Measurements from ENCODE around the gene RAB33B.
"Not testable (repeated sequence)": the region's sequence is repeated elsewhere in the genome, so short reads cannot be mapped to it uniquely, and the experiment has no call there.

RAB33B gene

DNA sequence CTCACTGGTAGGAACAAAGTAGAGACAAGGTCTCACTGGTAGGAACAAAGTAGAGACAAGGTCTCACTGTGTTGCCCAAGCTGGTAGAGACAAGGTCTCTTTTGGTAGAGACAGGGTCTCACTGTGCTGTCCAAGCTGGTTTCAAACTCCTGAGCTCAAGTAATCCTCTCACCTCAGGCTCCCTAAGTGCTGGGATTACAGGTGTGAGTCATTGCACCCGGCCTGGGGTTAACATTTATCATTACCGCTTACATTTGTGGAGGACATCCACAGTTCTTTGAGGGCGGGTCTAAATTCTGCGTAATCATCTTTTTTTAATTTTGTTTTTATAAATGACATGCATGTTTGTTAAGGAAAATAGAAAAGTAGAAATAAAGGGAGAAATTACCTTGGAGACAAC lies 12.0 kb downstream of the RAB33B start:
- DNase-seq: no peak

- DNase-seq: not testable (repeated sequence)
These were observed 14.8 kb downstream of the RAB33B start for GRCh38 chr4:139468756-139469155.

DNA sequence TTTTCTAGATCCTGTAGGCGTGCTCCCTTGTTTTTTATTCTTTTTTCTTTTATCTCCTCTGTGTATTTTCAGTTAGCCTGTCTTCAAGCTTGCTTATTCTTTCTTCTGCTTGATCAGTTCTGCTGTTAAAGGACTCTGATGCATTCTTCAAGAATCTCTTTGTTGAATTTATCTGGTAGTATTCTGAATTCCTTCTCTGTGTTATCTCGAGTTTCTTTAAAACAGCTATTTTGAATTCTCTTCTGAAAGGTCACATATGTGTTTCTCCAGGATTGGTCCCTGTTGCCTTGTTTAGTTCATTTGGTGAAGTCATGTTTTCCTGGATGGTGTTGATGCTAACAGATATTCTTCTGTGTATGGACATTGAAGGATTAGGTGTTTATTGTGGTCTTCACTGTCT lies 15.3 kb downstream of the RAB33B start:
- DNase-seq: no peak

DNA sequence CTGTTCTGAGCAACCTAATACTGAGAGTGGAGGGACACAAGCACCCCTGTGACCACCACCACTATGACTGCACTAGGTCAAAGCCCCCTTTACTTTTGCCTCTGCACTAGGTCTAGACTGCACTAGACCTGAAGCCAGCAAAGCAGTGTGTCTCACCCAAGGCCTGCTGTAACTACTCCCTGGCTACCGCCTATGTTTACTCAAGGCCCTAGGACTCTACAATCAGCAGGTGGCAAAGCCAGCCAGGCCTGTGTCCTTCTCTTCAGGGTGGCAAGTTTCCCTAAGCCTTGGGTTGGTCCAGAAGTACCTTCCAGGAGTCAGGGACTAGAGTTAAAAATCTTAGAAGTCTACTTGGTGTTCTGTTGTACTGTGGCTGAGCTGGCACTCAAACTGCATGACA lies 15.9 kb downstream of the RAB33B start:
- no peak for DNase-seq

DNA sequence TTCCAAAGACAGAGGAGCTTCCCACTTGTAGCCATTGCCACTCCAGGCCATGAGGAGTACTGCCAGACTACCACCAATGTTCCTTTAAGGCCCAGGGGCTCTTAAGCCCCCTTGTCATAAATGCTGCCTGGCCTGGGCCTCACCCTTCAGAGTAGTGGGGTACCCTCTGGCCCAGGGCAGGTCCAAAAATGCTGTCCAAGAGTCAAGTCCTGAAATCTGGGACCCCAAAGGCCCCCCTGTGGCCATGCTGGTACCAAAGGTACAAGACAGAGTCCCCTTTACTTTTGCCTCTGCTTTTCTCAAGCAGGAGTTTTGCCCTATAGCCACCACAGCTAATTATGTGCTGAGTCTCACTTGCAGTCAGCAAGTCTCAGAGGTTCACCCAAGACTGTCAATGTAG lies 16.4 kb downstream of the RAB33B start:
- no peak for DNase-seq

- no peak for DNase-seq
These were observed 17.2 kb downstream of the RAB33B start for GRCh38 chr4:139470997-139471665.

DNA sequence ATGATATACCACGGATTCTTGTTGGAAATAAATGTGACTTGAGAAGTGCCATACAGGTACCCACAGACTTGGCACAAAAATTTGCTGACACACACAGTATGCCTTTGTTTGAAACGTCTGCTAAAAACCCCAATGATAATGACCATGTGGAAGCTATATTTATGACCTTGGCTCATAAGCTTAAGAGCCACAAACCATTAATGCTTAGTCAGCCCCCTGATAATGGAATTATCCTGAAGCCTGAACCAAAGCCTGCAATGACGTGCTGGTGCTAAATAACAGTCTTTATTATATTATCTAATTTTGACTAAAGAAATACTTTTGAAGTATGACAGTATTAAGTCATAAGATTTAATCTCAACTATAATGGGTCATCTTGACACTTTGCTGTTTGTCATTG lies 18.9 kb downstream of the RAB33B start:
- no peak for DNase-seq

DNA sequence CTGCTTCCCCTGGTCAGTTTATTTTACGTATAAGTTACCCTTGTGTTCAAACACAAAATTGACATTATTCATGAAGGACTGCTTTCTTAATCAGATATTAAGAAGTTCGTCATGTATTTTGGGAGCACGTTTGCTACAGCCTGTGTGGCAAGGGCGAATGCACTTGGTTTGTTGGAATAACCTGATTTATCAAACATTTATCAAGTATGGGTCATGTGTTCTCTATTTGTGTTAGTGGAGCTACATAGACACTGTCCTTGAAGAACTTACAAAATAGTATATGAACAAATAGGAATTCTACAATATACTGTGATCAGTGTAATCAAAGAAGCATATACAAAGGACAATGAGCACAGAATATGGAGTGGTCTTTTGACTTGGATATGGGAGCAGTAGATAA lies 22.4 kb downstream of the RAB33B start:
- no peak for DNase-seq

DNA sequence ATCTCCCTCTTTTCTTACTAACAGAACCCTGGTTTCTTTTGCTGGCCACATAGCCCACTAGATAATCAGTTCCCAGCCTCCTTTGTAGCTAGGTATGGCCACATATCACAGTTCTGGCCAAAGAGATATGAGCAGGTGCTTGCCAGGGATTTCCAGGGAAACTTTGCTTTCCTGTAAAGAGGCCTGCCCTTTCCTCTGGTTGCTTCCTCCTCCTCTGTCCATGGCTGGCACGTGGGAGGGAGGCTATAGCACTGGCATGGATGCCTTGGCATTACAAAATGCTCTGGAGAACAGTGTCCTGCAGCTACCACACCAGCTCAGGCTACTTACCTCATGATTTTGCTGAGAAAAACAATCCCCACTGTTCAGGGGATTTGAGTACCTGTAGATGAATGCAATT lies 27.5 kb downstream of the RAB33B start:
- no peak for DNase-seq

DNA sequence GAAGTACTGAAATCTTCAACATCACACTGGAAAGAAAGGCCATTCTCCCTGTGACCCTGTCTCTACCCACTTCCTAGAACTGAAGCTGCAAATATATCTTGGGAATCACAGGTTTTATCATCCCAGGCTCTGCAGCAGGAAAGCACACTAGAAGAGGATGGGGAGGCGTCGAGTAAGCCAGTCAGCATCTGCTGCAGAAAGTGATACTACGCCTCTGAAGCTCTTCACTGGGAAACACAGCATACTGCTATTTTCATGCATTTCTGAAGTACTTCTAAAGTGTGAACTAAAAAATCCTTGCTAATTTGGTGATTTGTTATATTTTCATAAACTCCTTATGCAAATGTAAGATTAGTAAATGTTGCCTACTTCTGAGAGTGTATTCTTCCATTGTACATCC lies 29.1 kb downstream of the RAB33B start:
- DNase-seq: no peak

DNA sequence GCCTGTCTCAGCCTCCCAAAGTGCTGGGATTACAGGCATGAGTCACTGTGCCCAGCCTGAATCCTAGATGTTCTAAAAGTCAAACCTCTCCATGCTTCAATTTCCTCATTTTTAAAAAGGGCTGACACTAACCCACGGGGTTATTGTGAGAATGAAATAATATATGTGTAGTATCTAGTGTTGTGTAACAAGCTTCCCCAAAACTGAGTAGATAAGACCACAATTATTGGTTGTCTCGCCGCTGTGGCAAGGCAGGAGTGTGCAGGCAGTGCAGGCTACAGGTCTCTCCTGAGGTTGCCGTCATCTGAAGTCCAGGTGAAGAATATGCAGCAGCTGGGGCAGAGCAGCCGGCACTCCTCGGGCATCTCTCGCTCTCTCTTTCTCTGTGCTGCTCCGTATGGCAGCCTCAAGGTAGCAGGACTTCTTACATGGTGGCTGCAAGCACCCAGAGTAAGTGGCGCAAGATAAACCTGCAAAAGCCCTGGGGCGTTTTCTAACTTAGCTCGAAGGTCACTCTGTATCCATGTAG lies 30.9 kb downstream of the RAB33B start:
- DNase-seq: no peak

GRCh38 chr4:139488442-139488841 lies 34.5 kb downstream of the RAB33B start:
- no peak for DNase-seq

- no peak for DNase-seq
These were observed 35.7 kb downstream of the RAB33B start for GRCh38 chr4:139489638-139490037.

DNA sequence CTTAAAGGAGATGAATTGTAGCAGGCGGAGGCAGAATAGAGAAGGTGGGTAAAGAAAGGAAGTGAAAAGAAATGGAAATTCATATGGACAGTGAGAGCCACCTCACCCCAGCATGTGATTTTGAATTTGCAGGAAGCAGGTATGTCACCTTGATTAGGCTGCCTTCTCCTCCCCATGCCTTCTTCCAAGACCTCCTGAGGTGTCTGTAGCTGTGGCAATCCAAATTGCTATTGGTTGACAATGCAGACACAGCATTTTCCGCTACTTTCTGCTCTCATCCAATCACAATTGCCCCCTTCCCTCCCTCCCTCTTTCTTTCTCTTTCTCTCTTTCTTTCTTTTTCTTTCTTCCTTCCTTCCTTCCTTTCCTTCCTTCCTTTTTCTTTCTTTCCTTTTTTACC lies 38.5 kb downstream of the RAB33B start:
- no peak for DNase-seq

DNA sequence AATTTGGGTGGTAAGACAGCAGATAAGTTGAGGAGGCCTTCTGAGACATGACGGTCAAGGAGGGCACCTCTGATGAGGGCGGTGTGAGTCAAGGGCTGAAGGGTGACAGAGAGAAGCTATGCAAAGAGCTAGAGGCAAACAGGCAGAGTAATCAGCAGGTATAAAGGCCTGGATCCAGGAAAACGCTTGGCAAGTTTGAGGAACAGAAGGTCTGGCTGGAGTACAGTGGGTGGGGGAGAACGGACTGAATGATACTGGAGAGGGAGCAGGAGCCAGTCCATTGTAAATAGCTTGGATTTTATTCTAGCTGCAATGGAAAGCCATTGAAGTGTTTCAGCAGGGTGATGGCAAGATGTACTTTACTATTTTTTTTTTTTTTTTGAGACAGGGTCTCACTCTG lies 39.3 kb downstream of the RAB33B start:
- DNase-seq: no peak

- no peak for DNase-seq
These were observed 45.3 kb downstream of the RAB33B start for GRCh38 chr4:139499186-139499585.

DNA sequence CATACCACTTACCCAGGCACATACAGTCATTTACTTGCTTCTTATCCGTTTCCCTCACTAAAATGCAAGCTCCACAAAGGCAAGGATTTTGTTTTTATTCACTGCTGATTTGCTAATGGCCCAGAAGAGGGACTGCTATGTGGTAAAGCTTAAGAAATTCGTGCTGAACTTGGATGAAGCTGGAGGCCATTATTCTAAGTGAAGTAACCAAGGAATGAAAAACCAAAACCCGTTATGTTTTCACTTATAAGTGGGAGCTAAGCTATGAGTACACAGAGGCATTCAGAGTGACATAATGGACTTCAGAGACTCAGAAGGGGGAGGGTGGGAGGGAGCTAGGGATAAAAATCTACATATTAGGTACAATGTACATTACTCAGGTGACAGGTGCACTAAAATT lies 47.2 kb downstream of the RAB33B start:
- DNase-seq: no peak

DNA sequence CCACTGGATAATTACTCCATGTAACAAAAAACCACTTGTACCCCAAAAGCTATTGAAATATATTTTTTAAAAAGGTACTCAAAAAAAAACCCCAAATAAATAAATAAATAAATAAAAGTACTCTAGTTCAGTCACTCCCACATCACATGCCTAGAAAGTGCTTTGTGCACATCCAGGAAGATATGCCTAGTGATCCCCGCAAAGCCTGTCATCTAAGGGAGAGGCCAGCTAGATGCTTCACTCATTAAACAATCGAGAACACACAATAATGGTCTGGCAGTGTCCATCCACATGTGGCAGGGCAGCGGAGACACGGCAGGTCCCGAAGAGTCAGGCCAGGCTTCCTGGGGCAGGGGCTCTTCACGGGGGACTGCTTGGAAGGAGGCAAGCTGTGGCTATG lies 47.6 kb downstream of the RAB33B start:
- DNase-seq: no peak

GRCh38 chr4:139501927-139502899 lies 48.3 kb downstream of the RAB33B start:
- no peak for DNase-seq

DNA sequence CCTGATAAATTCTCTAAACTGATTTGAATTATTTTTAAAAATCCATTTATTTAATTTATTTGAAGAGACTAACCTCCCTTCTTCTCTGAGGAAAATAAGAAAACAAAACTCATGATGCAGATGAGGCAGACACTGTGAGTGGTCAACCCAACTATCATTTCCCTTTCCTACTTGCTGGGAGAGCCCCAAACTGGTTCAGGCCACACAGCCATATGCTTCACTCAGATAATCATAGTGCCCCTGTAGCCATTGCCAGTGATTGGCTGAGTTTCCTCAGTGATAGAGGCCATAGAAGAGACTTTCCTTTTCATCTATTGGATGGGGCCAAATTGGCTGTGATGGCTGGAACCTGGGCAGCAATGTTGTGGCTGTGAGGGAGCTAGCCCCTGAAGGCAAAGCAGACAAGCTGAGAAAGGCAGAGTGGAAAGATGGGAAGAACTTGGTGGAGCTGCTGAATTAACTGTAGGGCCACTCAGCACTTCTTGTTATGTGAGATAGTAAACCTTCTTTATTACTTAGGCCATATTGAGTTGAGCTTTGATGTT lies 49.8 kb downstream of the RAB33B start:
- no peak for DNase-seq

GRCh38 chr4:139506774-139507173 lies 52.9 kb downstream of the RAB33B start:
- DNase-seq: no peak

GRCh38 chr4:139508581-139509237 lies 54.8 kb downstream of the RAB33B start:
- DNase-seq: no peak

All from T-helper 9 cell (primary cell).